Heart left ventricle (tissue), 16 donors: Measurements from ENCODE around the gene RAB11FIP4. TPM values are rescaled to one million over a fixed set of nuclear protein-coding genes. Genes with fewer than 3 reads are reported as not detected.

ENCODE experiments used
- ATAC-seq, 4 donors: fragments of 200-7000 bp; cut with Tn5 transposase; one replicate each; pipeline ENCODE4 v1.9.1; 2020 to 2022; ENCODE audit warnings: moderate library complexity in 4 of 4, mild to moderate bottlenecking in 3 of 4, moderate number of reproducible peaks in 1 of 4
- DNase-seq, 5 donors: peaks; one replicate each; pipeline ENCODE4 v3.0.0-alpha.2; 2020
- H3K27ac ChIP-seq, 12 donors: fragments of 200-600 bp; sonication (generic) in 4 of 12; one replicate each; pipeline versions ENCODE4 v1.5.0 to v1.8.0; 2016 to 2022; ENCODE audit warnings: mild to moderate bottlenecking in 2 of 12
- H3K27me3 ChIP-seq, 9 donors: fragments of 200-600 bp; sonication (generic) in 2 of 9; one replicate each; pipeline versions ENCODE4 v1.5.1 to v1.8.0; 2016 to 2022; ENCODE audit warnings: mild to moderate bottlenecking in 3 of 9
- H3K36me3 ChIP-seq, 9 donors: fragments of 200-600 bp; sonication (generic) in 2 of 9; one replicate each; pipeline versions ENCODE4 v1.5.0 to v1.8.0; 2018 to 2022; ENCODE audit warnings: mild to moderate bottlenecking in 2 of 9
- H3K4me1 ChIP-seq, 12 donors: fragments of 200-600 bp; sonication (generic) in 4 of 12; one replicate each; pipeline versions ENCODE4 v1.5.0 to v1.8.0; 2016 to 2022; ENCODE audit warnings: mild to moderate bottlenecking in 3 of 12
- H3K4me3 ChIP-seq, 12 donors: fragments of 200-600 bp; sonication (generic) in 4 of 12; one replicate each; pipeline versions ENCODE4 v1.5.0 to v1.8.0; 2017 to 2022; ENCODE audit warnings: mild to moderate bottlenecking in 9 of 12, moderate library complexity in 4 of 12
- H3K9me3 ChIP-seq, 12 donors: fragments of 200-600 bp; sonication (generic) in 4 of 12; one replicate each; pipeline versions ENCODE4 v1.5.0 to v1.8.0; 2016 to 2022; ENCODE audit warnings: mild to moderate bottlenecking in 1 of 12
- POLR2A ChIP-seq, 2 donors: fragments of 450-650 bp; IDR thresholded peaks; one replicate each; pipeline ENCODE4 v1.6.1; 2017; ENCODE audit warnings: antibody characterized with exemption in 2 of 2, mild to moderate bottlenecking in 2 of 2, moderate library complexity in 2 of 2
- WGBS, 4 donors: extraction: QIAGEN DNeasy Blood & Tissue Kit in 2 of 4; methylation state at CpG; one replicate each; pipeline versions ENCODE4 v1.1.5 to v1.1.7; 2013 to 2018; 5-methylcytosine and 5-hydroxymethylcytosine counted together
- intact Hi-C, 10 donors: fragments of 100-400 bp; cut with DNase I; formaldehyde crosslinking; loops; one replicate each; pipeline versions ENCODE4 v1.11.1 to v1.14.2; 2022
- polyA plus RNA-seq, 2 donors: library from polyadenylated mRNA; stranded (reverse); fragments of 200-250 nt; gene quantifications; one replicate each; pipeline ENCODE4 v1.2.3, GENCODE V29; 2013
- total RNA-seq, 9 donors: library from RNA; depleted of rRNA in 2 of 9; stranded (reverse); fragments of >200 nt in 2 of 9; fragmentation: NEBNext Ultra II Directional in 3 of 9; extraction: Animal tissue kit (Norgen Biotek cat#: 25700) in 3 of 9; gene quantifications; one replicate each; pipeline versions ENCODE4 v1.1.0 to v1.2.4, GENCODE V29; 2016 to 2023
- TF ChIP-seq, protein P1 (sequence below), 12 donors: fragments of 200-600 bp; sonication (generic) in 4 of 12; IDR thresholded peaks; one replicate each; pipeline versions ENCODE4 v1.5.0 to v1.8.0; 2018 to 2022; ENCODE audit warnings: antibody characterized with exemption in 12 of 12, mild to moderate bottlenecking in 5 of 12
- donor health status: ischemic (EF 13 %, LVEDD 7.1; RV severe dilation, severe dysfunction).
- donor health status: healthy with polysubstance abuse.
- donor health status: DM: no; HTN: yes; CAD: no.
- donor health status: DM: no; HTN: no; CAD: no.
- donor health status: ischemic (EF 25% LVEDD 6.9; RV normal size, moderate dysfunction).
- donor health status: ischemic (EF 25% LVEDD 5.7; RV mildly dilated, moderate dysfunction).
- donor health status: healthy.
- donor health status: DM: yes; HTN: yes; CAD: no.
- donor health status: ischemic (EF 35%, LVEDD 5.7; RV mildly dilated, moderate dysfunction).
- donor health status: nonischemic (EF 11% LVEDD 7.7; RV severe dilation, severe dysfunction).
- donor health status: DM: yes; HTN: yes; CAD: no.
- donor health status: PGD.
- donor health status: ischemic (EF 29% LVEDD 5.4; RV normal size, mild dysfunction).
- donor health status: nonischemic (EF 23%, LVEDD 6.1; RV moderate dilation, normal function).

RAB11FIP4 gene
- total and polyA plus RNA-seq, 11 donors, result 1.5 to 13.7 (median 8.3) TPM

DNA sequence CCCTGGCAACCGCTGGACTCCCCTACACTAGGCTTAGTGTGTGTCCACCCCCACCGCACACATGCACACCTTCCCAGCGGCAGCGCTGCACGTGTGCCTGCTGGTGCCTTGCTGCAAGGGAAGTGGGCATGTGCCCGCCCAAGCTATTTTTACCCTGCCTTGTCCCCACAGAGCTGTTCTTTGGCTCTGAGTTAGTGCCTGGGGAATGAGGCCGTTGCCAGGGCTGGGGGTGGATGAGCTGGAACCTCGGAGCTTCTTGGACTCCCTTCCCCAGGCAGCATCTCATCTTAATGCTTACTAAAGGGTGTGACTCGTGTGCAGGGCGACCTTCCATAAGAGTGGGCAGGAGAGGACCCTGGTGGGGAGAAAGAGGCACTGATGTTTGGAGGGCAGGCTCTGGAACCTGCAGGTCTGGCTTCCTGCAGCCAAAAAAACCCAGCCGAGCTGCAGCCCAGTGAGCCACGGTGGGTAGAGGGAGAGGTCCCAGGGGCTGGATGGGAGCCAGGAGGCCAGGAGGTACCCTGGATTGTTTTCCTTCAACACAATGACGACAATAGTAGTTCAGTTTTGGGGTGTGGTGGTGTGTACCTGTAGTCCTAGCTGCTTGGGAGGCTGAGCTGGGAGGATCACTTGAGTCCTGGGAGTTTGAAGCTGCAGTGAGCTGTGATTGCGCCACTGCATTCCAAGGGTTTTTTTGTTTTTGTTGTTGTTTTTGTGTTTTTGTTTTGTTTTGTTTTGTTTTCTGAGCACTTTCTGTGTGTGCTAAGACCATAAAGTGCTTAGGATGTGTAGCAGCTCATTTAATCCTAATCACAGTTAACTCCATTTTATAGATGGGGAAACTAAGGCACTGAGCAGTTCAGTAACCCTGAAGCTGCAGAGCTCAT, 119.1 kb downstream of the RAB11FIP4 start:
- no peaks in the 10 kb centered on the region for H3K27me3 ChIP-seq
- no peak for TF ChIP-seq POLR2A (IDR thresholded peaks at IDR 0.05)
- TF ChIP-seq, protein P1, sequence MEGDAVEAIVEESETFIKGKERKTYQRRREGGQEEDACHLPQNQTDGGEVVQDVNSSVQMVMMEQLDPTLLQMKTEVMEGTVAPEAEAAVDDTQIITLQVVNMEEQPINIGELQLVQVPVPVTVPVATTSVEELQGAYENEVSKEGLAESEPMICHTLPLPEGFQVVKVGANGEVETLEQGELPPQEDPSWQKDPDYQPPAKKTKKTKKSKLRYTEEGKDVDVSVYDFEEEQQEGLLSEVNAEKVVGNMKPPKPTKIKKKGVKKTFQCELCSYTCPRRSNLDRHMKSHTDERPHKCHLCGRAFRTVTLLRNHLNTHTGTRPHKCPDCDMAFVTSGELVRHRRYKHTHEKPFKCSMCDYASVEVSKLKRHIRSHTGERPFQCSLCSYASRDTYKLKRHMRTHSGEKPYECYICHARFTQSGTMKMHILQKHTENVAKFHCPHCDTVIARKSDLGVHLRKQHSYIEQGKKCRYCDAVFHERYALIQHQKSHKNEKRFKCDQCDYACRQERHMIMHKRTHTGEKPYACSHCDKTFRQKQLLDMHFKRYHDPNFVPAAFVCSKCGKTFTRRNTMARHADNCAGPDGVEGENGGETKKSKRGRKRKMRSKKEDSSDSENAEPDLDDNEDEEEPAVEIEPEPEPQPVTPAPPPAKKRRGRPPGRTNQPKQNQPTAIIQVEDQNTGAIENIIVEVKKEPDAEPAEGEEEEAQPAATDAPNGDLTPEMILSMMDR (IDR thresholded peaks at IDR 0.05), result no peak
- peak in 4 of 5 donors; percentile 68 to 86 (median 74) for DNase-seq
- intact Hi-C loops, result loop anchor here in 1 of 10 donors (10.0 kb wide), 1 partner anchor 46 kb away; no protein-coding TSS in a partner anchor
- no peaks in the 10 kb centered on the region for H3K9me3 ChIP-seq
- no peaks in the 10 kb centered on the region for H3K36me3 ChIP-seq
- peak overlapping the region in 1 of 12 donors; percentile 13 for H3K4me3 ChIP-seq
- 50 to 58% (median 56%) methylated on average over 8 to 14 of the region's 14 CpGs for WGBS, 4 donors
- H3K4me1 ChIP-seq, result peaks cover 0 to 49% (median 16%) of the 10 kb centered on the region in 12 donors
- peak overlapping the region; percentile 13 to 92 (median 78) for H3K27ac ChIP-seq
- peak; percentile 88 to 94 (median 91) for ATAC-seq

DNA sequence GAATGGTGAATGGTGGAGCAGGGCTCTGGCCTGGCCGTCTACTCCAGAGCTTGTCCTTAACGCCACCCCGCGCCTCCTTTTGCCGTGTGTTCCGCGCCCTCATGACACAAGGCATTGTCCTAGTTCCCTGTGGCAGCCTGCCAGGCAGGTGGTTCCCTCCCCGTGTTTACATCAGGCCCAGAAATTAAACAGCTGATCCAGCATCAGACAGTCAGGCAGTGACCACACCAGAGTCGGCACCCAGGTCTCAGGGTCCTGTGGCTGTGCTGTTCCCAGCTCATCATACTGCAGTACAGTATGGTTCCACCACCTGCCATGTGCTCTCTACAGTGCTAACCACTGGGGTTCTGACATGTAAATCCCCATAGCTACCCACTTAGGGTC, 119.7 kb downstream of the RAB11FIP4 start:
- no peak for ATAC-seq
- 51 to 69% (median 60%) methylated on average over 9 of the region's 9 CpGs for WGBS, 4 donors
- peak in 1 of 5 donors; percentile 4 for DNase-seq
- Histone ChIP-seq H3K27ac (peak overlapping the region in 6 of 12 donors; percentile 10 to 92 (median 82)), H3K4me1 (peaks cover 0 to 44% (median 15%) of the 10 kb centered on the region in 12 donors), H3K27me3 (no peaks in the 10 kb centered on the region), H3K4me3 (no peak overlapping the region), H3K36me3 (no peaks in the 10 kb centered on the region), H3K9me3 (no peaks in the 10 kb centered on the region)
- intact Hi-C loops, result loop anchor here in 1 of 10 donors (10.0 kb wide), 1 partner anchor 46 kb away; no protein-coding TSS in a partner anchor
- TF ChIP-seq POLR2A (IDR thresholded peaks at IDR 0.05), result no peak
- TF ChIP-seq, protein P1 (IDR thresholded peaks at IDR 0.05), result no peak

DNA sequence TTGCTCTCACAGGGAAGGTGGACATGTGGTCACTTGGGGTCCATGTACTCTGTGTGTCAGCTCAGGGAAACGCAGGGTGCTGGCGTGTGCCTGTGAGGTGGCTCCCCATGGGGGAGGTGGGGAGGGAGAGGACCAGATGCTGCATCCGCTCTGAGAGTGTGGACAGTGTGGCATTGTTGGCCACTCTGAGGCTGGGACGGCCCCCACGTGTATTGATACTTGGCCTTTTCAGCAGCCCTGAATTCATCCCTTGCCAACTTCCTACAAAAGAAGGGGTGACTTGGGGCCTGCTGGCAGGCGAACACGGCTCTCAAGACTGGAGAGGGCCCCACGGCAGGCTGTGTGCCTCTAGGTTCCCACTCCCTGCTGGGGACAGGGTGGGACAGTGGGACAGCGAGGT, 120.1 kb downstream of the RAB11FIP4 start:
- ATAC-seq (no peak), DNase-seq (no peak)
- no peaks in the 10 kb centered on the region for H3K36me3 ChIP-seq
- peak overlapping the region in 3 of 12 donors; percentile 84 to 92 (median 86) for H3K27ac ChIP-seq
- 78 to 91% (median 83%) methylated on average over 4 to 9 of the region's 9 CpGs for WGBS, 4 donors
- peaks cover 0 to 41% (median 15%) of the 10 kb centered on the region in 12 donors for H3K4me1 ChIP-seq
- no peak for TF ChIP-seq POLR2A (IDR thresholded peaks at IDR 0.05)
- TF ChIP-seq, protein P1 (IDR thresholded peaks at IDR 0.05), result no peak
- intact Hi-C loops, result loop anchor here in 1 of 10 donors (10.0 kb wide), 1 partner anchor 47 kb away; no protein-coding TSS in a partner anchor
- no peaks in the 10 kb centered on the region for H3K9me3 ChIP-seq
- H3K27me3 ChIP-seq, result no peaks in the 10 kb centered on the region
- H3K4me3 ChIP-seq, result no peak overlapping the region

DNA sequence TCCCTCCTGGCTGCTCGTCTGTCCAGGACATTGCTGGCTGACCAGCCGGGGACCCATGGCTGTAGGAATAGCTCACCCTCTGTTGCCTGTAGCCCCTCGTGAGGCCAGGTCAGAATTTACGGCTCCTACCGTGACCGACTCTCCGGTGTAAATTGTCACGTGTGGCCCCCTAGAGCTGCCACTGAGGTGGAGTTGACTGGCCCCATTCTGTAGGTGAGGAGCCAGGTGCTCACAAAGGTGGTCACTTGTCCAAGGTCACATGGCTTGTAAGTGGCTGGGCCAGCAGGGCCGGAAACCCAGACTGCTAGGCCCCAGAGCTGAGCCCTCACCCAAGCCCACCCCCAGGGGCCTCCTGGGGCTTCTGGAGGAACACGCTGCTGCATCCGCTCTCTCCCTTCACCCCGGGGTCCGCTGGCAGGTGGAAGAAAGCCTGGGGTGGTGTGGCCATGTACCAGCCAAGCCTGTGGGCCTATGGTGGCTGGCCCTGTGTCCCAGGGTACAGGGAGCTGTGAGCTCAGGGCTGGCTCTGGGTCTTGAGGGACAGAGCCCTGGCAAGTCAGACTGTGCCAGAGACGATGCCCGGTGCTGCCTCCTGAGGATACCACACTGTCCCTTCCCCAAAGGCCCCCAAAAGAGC, 120.7 kb downstream of the RAB11FIP4 start:
- TF ChIP-seq POLR2A (IDR thresholded peaks at IDR 0.05), result no peak
- TF ChIP-seq, protein P1 (IDR thresholded peaks at IDR 0.05), result no peak
- Histone ChIP-seq H3K36me3 (no peaks in the 10 kb centered on the region), H3K27me3 (no peaks in the 10 kb centered on the region), H3K9me3 (no peaks in the 10 kb centered on the region), H3K27ac (no peak overlapping the region), H3K4me3 (no peak overlapping the region), H3K4me1 (peaks cover 0 to 38% (median 15%) of the 10 kb centered on the region in 12 donors)
- ATAC-seq (no peak), DNase-seq (peak in 1 of 5 donors; percentile 23)
- intact Hi-C loops, result loop anchor here in 1 of 10 donors (10.0 kb wide), 1 partner anchor 47 kb away; no protein-coding TSS in a partner anchor
- WGBS, 4 donors, result 90 to 96% (median 95%) methylated on average over 9 to 15 of the region's 15 CpGs
